Stomach (tissue), 9 donors: ENCODE measurements around the gene DCP1B. TPM values are rescaled to one million over a fixed set of nuclear protein-coding genes. Genes with fewer than 3 reads are reported as not detected.
A peak's percentile ranks its signal among the peaks of the same experiment; 100 is the strongest.

Experiments used
- DNase-seq, 2 donors: peaks; one replicate each; pipeline versions ENCODE4 v3.0.0 to v3.0.0-alpha.2; 2013 to 2019
- H3K27ac ChIP-seq, 5 donors: fragments of 200-600 bp in 4 of 5; sonication (generic) in 4 of 5; one replicate each; pipeline ENCODE4 v1.5.1; 2013 to 2019; ENCODE audit warnings: mild to moderate bottlenecking in 1 of 5, moderate library complexity in 1 of 5
- H3K27me3 ChIP-seq, 3 donors: fragments of 200-600 bp; sonication (generic); one replicate each; pipeline ENCODE4 v1.5.1; 2017 to 2019; ENCODE audit warnings: mixed run types in 1 of 3
- H3K36me3 ChIP-seq, 4 donors: fragments of 200-600 bp; sonication (generic); 1 replicate in 3 of 4; 2 replicates in 1 of 4; pipeline ENCODE4 v1.5.1; 2016 to 2019
- H3K4me1 ChIP-seq, 4 donors: fragments of 200-600 bp; sonication (generic); one replicate each; pipeline ENCODE4 v1.5.1; 2016 to 2019
- H3K4me3 ChIP-seq, 4 donors: fragments of 200-600 bp; sonication (generic) in 3 of 4; one replicate each; pipeline ENCODE4 v1.5.1; 2016 to 2019; ENCODE audit warnings: mild to moderate bottlenecking in 1 of 4
- H3K9me3 ChIP-seq, 4 donors: fragments of 200-600 bp; sonication (generic); one replicate each; pipeline ENCODE4 v1.5.1; 2016 to 2019
- CTCF ChIP-seq, 7 experiments: fragments of 450-650 bp in 4 of 7; fragments of 200-600 bp in 3 of 7; sonication (generic) in 3 of 7; IDR thresholded peaks; one replicate each; pipeline ENCODE4 v1.5.1; 2016 to 2019; ENCODE audit warnings: antibody characterized with exemption in 7 of 7, control low read depth in 2 of 7, mild to moderate bottlenecking in 1 of 7
- EP300 ChIP-seq: sonication (generic); formaldehyde crosslinking; IDR thresholded peaks from one replicate; pipeline ENCODE4 v1.6.1; 2017; ENCODE audit warnings: antibody characterized with exemption
- POLR2A ChIP-seq, 4 donors: fragments of 450-650 bp; IDR thresholded peaks; one replicate each; pipeline ENCODE4 v1.6.1; 2016; ENCODE audit warnings: antibody characterized with exemption in 4 of 4, control low read depth in 2 of 4, mild to moderate bottlenecking in 1 of 4, moderate library complexity in 1 of 4
- POLR2AphosphoS5 ChIP-seq, 3 donors: sonication (generic); formaldehyde crosslinking; IDR thresholded peaks; one replicate each; pipeline ENCODE4 v1.6.1; 2016; ENCODE audit warnings: antibody characterized with exemption in 3 of 3
- WGBS, 5 donors: extraction: QIAGEN DNeasy Blood & Tissue Kit in 3 of 5; methylation state at CpG; one replicate each; pipeline versions ENCODE4 v1.1.5 to v1.1.7; 2013 to 2018; 5-methylcytosine and 5-hydroxymethylcytosine counted together
- intact Hi-C: fragments of 100-400 bp; cut with DNase I; formaldehyde crosslinking; loops from one replicate; pipeline ENCODE4 v1.15.1; 2023; ENCODE audit warnings: low total_unique reads
- polyA plus RNA-seq, 3 donors: library from polyadenylated mRNA; stranded (reverse); fragments of 200-250 nt; gene quantifications; one replicate each; pipeline ENCODE4 v1.2.3, GENCODE V29; 2013
- total RNA-seq, 5 donors: library from RNA; depleted of rRNA; stranded (reverse); fragments of >200 nt; gene quantifications; one replicate each; pipeline versions ENCODE4 v1.1.0 to v1.2.3, GENCODE V29; 2014 to 2016
- donor health status: healthy with polysubstance abuse.
- donor health status: Bipolar disorder and iron deficiency.
- donor health status: healthy.

DCP1B gene
- total and polyA plus RNA-seq, 8 donors, result 5.8 to 43.2 (median 16.0) TPM; not detected in 1

- 60 to 87% (median 70%) methylated on average over 7 of the region's 7 CpGs for WGBS, 5 donors
- H3K36me3 ChIP-seq, result no peaks in the 10 kb centered on the region
- peaks cover 0 to 16% (median 10%) of the 10 kb centered on the region in 3 donors for H3K27me3 ChIP-seq
- H3K27ac ChIP-seq, result peak overlapping the region in 1 of 5 donors; percentile 25
- intact Hi-C loops, result no loop called here
- TF ChIP-seq POLR2A (IDR thresholded peaks at IDR 0.05) (no peak), POLR2AphosphoS5 (IDR thresholded peaks at IDR 0.05) (no peak), CTCF (IDR thresholded peaks at IDR 0.05) (no peak), EP300 (no peak)
- H3K9me3 ChIP-seq, result no peaks in the 10 kb centered on the region
- H3K4me1 ChIP-seq, result peaks cover 0 to 19% (median 4%) of the 10 kb centered on the region in 4 donors
- peak; percentile 10 to 14 for DNase-seq
- no peak overlapping the region for H3K4me3 ChIP-seq
These were observed 78.0 kb downstream of the DCP1B start for GRCh38 chr12:1926251-1926657.

GRCh38 chr12:1925684-1926006 is 78.6 kb downstream of the DCP1B start:
- intact Hi-C loops, result no loop called here
- H3K27me3 ChIP-seq, result peaks cover 0 to 16% (median 10%) of the 10 kb centered on the region in 3 donors
- WGBS, 5 donors, result 69 to 85% (median 78%) methylated on average over 2 to 3 of the region's 3 CpGs
- peak; percentile 1 to 11 for DNase-seq
- TF ChIP-seq CTCF (IDR thresholded peaks at IDR 0.05) (no peak), POLR2A (IDR thresholded peaks at IDR 0.05) (no peak), EP300 (no peak)
- no peaks in the 10 kb centered on the region for H3K9me3 ChIP-seq
- H3K27ac ChIP-seq, result peak overlapping the region in 1 of 5 donors; percentile 60
- no peak overlapping the region for H3K4me3 ChIP-seq
- no peaks in the 10 kb centered on the region for H3K36me3 ChIP-seq
- peaks cover 0 to 17% (median 4%) of the 10 kb centered on the region in 4 donors for H3K4me1 ChIP-seq

DNA sequence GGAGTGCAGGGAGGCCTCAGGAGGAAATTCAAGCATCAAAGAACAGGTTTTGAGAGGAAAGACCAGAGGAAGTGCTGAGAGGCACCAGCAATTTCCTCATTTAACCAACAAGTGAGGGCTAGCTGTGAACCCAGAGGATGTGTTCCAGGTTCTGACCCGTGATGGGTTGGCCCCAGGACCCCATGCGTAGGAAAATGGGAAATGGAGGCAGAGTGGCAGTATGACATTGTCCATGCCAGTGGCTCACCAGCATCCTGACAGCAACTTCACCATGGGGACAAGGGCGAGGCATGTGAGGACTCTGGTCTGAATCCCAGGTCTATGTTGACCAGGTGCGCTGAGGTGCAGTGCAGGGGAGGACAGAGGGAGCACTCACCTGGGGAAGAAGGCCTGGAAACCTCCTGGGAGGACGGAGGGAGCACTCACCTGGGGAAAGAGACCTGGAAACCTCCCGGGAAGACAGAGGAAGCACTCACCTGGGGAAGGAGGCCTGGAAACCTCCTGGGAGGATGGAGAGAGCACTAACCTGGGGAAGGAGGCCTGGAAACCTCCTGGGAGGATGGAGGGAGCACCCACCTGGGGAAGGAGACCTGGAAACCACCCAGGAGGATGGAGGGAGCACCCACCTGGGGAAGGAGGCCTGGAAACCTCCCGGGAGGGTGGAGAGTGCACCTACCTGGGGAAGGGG is 79.1 kb downstream of the DCP1B start:
- Histone ChIP-seq H3K36me3 (no peaks in the 10 kb centered on the region), H3K27me3 (peaks cover 0 to 16% (median 10%) of the 10 kb centered on the region in 3 donors), H3K4me3 (no peak overlapping the region), H3K27ac (peak overlapping the region in 2 of 5 donors; percentile 8 to 60), H3K4me1 (peaks cover 0 to 17% (median 4%) of the 10 kb centered on the region in 4 donors), H3K9me3 (no peaks in the 10 kb centered on the region)
- DNase-seq, result peak; percentile 1 to 22
- 60 to 72% (median 69%) methylated on average over 6 to 7 of the region's 7 CpGs for WGBS, 5 donors
- TF ChIP-seq POLR2AphosphoS5 (IDR thresholded peaks at IDR 0.05) (no peak), EP300 (no peak), POLR2A (IDR thresholded peaks at IDR 0.05) (no peak), CTCF (IDR thresholded peaks at IDR 0.05) (no peak)
- intact Hi-C loops, result no loop called here

DNA sequence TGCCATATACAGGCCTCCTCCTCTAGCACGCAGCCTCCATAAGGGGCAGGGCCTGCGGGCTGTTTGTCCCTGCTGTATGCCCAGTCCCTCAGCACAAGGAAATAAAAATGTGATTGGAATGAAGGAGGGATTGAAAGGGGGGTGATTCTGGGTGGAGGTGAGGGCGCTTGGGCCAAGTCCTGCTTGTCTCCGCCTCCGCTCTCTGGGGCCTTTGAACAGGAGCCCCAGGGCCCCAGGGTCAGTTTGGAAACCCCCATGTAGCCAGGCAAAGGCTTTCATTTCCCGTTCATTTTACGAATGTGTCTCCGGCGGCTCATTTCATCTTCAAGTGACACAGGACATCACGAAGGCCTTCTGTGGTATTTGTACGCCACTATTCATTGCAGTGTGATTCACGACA is 81.3 kb downstream of the DCP1B start:
- intact Hi-C loops, result no loop called here
- peak; percentile 2 to 11 for DNase-seq
- peaks cover 0 to 11% (median 4%) of the 10 kb centered on the region in 4 donors for H3K4me1 ChIP-seq
- peaks cover 0 to 16% (median 10%) of the 10 kb centered on the region in 3 donors for H3K27me3 ChIP-seq
- no peak overlapping the region for H3K4me3 ChIP-seq
- no peaks in the 10 kb centered on the region for H3K9me3 ChIP-seq
- TF ChIP-seq POLR2AphosphoS5 (IDR thresholded peaks at IDR 0.05) (no peak), POLR2A (IDR thresholded peaks at IDR 0.05) (no peak), EP300 (no peak), CTCF (IDR thresholded peaks at IDR 0.05) (no peak)
- no peak overlapping the region for H3K27ac ChIP-seq
- H3K36me3 ChIP-seq, result no peaks in the 10 kb centered on the region
- 86 to 89% (median 88%) methylated on average over 12 of the region's 12 CpGs for WGBS, 5 donors
